Amygdala (tissue), 56 donors: Measurements from ENCODE around the gene HSH2D.

Experiments used
- DNase-seq, 56 donors: peaks; one replicate each; lab custom pipeline; 2025; lab: John Stamatoyannopoulos, UW

The HSH2D gene

GRCh38 chr19:16188521-16188920 is 45.0 kb downstream of the HSH2D start:
- DNase-seq = no peak

- no peak for DNase-seq
Observed at GRCh38 chr19:16190198-16190597, 46.7 kb downstream of the HSH2D start.

GRCh38 chr19:16190736-16191135 is 47.3 kb downstream of the HSH2D start:
- no peak for DNase-seq

GRCh38 chr19:16191216-16191908 is 47.9 kb downstream of the HSH2D start:
- DNase-seq = no peak

GRCh38 chr19:16193466-16193865 is 50.0 kb downstream of the HSH2D start:
- DNase-seq = no peak

DNA sequence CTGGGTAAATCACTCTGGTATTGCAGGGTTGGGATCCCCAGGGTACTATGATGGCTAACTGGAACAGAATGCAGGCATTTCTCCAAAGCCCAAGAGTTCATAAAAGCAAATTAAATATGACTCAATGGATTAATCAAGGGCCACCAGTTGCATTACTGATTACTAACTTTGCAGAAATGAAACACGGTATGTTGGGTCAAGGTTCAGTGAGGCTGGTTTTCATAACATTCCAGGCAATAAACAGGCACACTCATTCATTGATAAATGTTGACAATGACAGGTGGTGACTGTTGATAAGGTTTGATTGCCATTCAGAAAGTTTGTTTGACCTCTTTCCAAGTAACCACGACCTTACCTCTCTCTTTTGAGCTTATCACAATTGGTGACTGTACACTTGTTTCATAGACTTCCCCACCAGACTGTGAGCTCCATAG is 53.7 kb downstream of the HSH2D start:
- DNase-seq = no peak

DNA sequence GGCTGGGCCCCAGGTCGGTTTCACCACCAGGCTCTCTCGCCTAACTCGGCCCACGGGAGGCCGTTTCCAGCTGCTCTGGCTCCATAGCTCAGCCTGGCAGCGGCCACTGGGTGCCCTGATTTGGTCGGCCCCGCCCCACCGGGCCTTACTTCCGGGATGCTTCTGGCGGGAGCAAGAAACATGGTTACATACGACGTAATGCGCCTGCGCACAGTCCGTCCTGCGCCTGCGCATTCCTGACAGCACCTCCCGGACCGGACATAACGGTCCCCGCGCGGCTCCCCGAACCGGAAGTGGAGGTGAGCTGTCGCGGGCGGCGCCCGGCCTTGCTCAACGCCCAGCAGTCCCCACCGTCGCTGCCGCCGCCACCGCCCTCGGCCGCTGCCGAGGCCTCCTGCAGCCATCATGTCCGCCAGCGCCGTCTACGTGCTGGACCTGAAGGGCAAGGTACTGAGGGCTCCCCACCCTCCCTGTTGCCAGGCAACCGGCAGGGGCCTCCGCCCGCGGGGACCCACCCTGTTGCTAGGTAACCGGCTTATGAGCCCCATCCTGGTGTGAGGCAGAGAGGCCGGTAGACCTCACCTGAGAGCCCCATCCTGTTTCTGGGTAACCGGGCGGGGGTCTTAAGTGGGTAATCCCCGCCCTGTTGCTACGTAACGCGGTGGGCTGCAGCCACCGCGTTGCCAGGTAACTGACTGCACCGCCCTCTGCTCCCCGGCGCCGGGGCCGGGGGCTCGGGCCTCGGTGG is 54.3 kb downstream of the HSH2D start, which contains the start of gene AP1M1:
AP1M1 (plus strand) TSS at position 290 of the 748 bp plus-strand sequence; CDS start at position 406, 116 bp downstream.
- peak; percentile 69 to 99 (median 94) for DNase-seq

- DNase-seq = no peak
Observed at GRCh38 chr19:16198370-16198651, 54.8 kb downstream of the HSH2D start.

- DNase-seq = no peak
Observed at GRCh38 chr19:16199275-16199932, 55.9 kb downstream of the HSH2D start.

DNA sequence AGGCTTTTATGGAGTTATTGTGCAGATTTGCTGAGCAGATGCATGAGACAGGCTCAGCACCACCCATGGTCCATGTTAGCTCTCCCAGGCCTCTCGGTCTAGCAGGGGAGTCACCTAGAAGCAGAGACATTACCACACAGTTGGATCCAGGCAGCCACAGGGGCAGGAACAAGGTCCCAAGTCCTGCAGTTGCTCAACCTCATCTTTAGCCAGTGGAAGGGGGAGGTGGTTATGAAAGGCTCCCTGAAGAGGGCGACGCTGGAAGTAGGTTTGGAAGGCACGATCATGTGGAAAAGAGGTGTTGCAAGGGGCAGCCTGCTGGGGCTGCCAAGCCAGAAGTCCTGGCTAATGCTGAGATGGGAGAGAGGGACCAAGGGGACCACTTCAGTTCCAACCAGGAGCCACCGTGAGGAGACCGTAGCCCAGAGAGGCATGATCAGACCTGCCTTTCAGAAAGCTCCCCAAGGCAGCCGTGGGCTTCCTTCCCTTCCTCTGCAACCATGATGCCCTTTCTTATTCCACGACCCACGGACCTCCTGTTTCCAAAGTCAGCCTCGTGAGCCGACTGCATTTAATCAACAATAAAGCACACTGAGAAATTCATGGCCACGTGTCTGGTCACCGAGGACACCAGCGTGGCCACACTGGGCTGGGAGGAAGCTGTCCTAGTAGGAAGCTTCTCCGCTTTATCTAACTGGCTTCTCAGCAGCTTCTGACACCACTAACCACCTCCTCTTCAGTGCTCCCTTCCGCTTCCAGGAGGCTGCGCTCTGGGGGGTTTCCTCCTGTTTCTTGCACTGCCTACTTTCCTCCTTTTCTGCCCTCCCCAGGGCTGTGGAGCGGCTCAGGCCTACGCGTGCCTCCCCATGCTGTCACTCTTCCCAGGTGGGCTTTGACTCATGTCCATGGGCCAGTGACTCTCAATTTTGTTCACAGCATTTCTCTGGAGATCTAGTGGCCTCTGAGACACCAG is 56.8 kb downstream of the HSH2D start:
- no peak for DNase-seq

DNA sequence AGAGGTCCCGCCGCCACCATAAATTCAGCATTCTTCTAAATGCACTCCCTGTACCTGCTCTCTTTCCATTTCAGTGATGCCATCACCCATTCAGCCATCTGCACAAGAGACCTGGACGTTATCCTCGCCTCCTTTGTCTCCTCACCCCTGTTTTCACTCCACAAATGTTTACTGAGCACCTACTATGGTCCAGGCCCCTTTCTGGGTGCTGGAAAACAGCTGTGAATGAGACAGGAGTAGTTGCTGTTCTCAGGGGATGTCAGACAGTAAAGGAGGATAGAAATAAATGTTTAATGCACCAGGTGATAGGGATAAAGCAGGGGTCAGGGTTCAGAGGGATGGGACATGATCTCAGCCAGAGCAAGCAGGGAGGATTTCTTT is 57.5 kb downstream of the HSH2D start:
- no peak for DNase-seq

- DNase-seq = no peak
Observed at GRCh38 chr19:16202320-16203255, 59.1 kb downstream of the HSH2D start.

- DNase-seq = no peak
Observed at GRCh38 chr19:16203256-16204004, 59.9 kb downstream of the HSH2D start.

DNA sequence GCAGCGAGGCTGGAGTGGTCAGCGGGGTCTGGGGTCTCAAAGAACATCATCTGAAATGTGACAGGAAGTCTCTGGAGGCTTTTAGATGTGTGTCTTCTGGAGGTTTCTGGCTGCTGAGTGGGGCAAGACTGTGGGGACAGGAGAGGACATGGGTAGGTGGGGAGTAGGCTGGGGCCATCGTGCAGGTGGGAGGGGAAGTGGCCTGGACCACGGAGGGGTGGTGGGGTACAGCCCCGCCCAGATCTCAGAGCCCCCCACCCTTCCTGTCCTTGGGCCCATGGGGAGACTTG is 60.5 kb downstream of the HSH2D start:
- DNase-seq = no peak

DNA sequence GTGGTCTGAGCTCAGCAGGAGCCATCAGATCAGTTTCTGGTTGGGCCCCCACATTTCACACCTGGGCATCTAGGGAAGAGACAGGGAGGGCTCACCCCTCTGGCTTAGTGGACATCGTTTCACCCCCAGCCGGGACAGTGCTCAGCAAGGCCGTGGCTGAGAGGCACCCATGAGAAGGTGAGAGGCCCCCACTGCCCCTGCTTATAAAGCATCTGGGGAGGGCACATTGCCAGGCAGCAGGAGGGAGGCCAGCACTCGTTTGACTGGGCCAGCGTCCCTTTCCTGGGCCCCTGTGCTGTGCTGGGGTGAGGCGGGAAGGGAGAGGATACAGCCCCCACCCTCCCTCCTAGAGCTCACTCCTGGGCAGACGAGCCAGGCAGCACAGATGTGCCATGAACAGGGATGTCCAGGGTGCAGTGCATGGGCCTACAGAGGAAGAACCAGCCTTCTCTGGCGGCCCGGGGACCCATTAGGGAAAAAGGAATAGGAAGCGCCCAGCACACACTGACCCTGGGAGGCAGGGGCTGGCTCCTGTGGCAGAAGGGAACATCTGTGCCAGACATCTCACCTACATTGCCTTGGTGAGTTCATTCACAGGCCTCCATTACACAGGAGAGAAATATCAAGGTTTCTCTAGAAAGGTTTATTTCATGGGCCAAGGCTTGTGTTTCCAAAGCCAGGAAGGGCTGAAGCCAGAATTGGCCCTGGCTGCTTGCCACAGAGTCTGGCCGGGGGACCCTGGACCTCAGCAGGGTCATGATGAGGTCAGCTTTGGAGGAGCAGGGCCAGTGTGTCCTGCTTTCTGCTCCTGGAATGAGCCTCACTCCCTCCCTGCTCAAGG is 61.9 kb downstream of the HSH2D start:
- peak in 4 of 56 donors; percentile 6 to 19 (median 13) for DNase-seq

DNA sequence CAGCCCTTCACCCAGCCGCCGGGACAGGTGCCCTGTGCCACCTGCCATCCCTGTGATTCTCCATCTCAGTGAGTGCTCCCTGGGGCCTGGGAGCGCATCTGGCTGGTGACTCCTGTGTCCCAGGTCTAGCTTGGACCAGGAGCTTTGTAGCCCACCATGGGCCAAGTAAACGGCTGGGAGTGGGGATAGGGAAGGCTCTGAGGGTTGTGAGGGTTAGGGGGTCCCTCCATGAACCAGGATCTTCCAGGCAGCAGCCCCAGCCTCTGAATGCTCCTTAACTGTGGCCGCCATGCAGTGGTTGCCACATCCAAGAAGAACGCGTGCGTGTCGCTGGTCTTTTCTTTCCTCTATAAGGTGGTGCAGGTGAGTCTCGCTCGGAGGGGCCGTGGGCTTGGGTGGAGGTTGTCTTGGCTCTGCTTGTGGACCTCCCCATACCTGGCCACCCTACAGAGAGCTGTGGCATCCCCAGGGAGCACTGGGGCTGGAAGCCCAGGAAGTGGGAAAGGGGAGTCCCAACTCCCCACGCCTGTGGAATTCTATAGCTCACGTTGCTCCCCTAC is 62.6 kb downstream of the HSH2D start:
- no peak for DNase-seq

- DNase-seq = no peak
Observed at GRCh38 chr19:16206637-16207036, 63.2 kb downstream of the HSH2D start.

DNA sequence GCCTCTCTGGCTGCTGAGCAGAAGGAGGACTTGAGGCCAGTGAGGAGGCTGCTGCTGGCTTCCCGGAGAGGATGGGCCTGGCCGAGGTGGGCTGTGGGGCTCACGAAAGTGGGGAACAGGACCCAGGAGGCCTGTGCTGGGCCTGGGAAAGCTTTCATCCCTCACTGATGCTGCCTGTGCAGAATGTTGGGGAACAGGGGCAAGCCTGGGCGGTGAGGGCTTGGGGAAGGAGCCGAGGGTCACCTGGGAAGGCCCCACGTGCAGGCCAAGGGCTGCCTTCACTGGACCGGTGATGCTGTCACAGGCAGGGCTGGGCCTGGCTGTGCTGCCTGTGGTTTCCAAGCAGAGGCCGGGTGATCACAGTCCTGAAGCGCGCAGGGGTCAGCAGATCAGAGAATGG is 63.6 kb downstream of the HSH2D start:
- no peak for DNase-seq
